Glutamatergic neuron (in vitro differentiated cells): ENCODE measurements around the gene KPTN. TPM values are rescaled to one million over a fixed set of nuclear protein-coding genes. Genes with fewer than 3 reads are reported as not detected.
A peak's percentile ranks its signal among the peaks of the same experiment; 100 is the strongest.

ENCODE experiments used
- DNase-seq: peaks from one replicate; pipeline ENCODE4 v3.0.0; 2022
- H3K27ac Mint-ChIP-seq: one replicate; pipeline ENCODE4 v1.8.0; 2020; ENCODE audit warnings: mild to moderate bottlenecking, mixed read lengths, inconsistent platforms; ENCODE audit not compliant: unreplicated experiment
- H3K27me3 Mint-ChIP-seq: one replicate; pipeline ENCODE4 v1.8.0; 2020; ENCODE audit warnings: mild to moderate bottlenecking, moderate library complexity, mixed read lengths, inconsistent platforms; ENCODE audit not compliant: unreplicated experiment
- H3K36me3 Mint-ChIP-seq: one replicate; pipeline ENCODE4 v1.8.0; 2020; ENCODE audit warnings: mild to moderate bottlenecking, mixed read lengths, inconsistent platforms; ENCODE audit not compliant: unreplicated experiment
- H3K4me1 Mint-ChIP-seq: one replicate; pipeline ENCODE4 v1.8.0; 2020; ENCODE audit warnings: mild to moderate bottlenecking, low read depth, mixed read lengths, inconsistent platforms; ENCODE audit not compliant: unreplicated experiment
- H3K4me3 Mint-ChIP-seq: one replicate; pipeline ENCODE4 v1.8.0; 2020; ENCODE audit warnings: mild to moderate bottlenecking, mixed read lengths, inconsistent platforms; ENCODE audit not compliant: unreplicated experiment
- H3K9me3 Mint-ChIP-seq: one replicate; pipeline ENCODE4 v1.8.0; 2020; ENCODE audit warnings: mild to moderate bottlenecking, moderate library complexity, mixed read lengths, inconsistent platforms; ENCODE audit not compliant: unreplicated experiment
- total RNA-seq: library from RNA; stranded (reverse); fragmentation: NEBNext Ultra II Directional; extraction: Animal tissue kit (Norgen Biotek cat#: 25700); gene quantifications from one replicate; pipeline ENCODE4 v1.2.1, GENCODE V29; 2021; ENCODE audit not compliant: unreplicated experiment
- TF ChIP-seq, protein P1 (sequence below): fragments of 200-600 bp; sonication (generic); IDR thresholded peaks from one replicate; pipeline ENCODE4 v1.5.0; 2021; ENCODE audit not compliant: partially characterized antibody, unreplicated experiment

KPTN gene
- total RNA-seq, 1 donor from 2014 or later, result 51.2 TPM

DNA sequence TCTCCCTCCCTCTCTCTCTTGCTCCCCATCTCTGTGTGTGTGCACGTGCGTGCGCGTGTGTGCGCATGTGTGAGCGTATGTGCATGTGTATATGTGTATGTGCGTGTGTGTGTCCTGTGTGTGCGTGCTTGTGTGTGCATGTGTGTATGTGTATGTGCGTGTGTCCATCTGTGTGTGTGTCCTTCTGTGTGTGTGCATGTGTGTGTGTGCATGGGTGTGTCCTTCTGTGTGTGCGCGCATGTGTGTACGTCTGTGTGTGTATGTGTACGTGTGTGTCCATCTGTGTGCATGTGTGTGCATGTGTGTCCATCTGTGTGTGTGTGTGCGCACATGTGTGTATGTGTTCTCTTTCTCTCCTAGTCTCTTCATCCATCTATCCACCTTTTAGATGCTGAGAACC is 24.5 kb downstream of the KPTN start:
- Mint-ChIP-seq H3K27ac (no peak overlapping the region), H3K4me1 (peaks cover 1% of the 10 kb centered on the region), H3K4me3 (no peak overlapping the region), H3K9me3 (peaks cover 5% of the 10 kb centered on the region), H3K27me3 (peaks cover 4% of the 10 kb centered on the region), H3K36me3 (peaks cover 18% of the 10 kb centered on the region)
- TF ChIP-seq, protein P1, sequence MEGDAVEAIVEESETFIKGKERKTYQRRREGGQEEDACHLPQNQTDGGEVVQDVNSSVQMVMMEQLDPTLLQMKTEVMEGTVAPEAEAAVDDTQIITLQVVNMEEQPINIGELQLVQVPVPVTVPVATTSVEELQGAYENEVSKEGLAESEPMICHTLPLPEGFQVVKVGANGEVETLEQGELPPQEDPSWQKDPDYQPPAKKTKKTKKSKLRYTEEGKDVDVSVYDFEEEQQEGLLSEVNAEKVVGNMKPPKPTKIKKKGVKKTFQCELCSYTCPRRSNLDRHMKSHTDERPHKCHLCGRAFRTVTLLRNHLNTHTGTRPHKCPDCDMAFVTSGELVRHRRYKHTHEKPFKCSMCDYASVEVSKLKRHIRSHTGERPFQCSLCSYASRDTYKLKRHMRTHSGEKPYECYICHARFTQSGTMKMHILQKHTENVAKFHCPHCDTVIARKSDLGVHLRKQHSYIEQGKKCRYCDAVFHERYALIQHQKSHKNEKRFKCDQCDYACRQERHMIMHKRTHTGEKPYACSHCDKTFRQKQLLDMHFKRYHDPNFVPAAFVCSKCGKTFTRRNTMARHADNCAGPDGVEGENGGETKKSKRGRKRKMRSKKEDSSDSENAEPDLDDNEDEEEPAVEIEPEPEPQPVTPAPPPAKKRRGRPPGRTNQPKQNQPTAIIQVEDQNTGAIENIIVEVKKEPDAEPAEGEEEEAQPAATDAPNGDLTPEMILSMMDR, result no peak
- no peak for DNase-seq

DNA sequence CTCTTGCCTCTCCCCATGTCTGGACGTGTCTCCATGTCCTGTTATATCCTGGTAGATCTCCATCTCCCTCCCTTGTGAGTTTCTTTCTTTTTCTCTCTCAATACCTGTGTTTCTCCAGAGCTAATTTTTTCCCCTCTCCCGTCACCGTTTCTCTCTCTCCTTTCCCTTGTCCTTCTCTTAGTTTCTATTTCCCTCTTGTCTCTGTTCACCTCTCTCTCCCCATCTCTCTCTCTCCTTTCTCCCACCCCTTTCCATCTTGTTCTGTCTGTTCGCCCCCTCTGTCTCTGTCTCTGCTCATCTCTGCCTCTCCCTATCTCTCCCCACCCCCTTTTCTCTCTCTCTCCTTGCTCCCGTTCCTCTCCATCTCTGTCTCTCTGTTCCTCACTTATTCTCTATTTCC is 25.3 kb downstream of the KPTN start:
- no peak overlapping the region for H3K4me3 Mint-ChIP-seq
- H3K27ac Mint-ChIP-seq, result no peak overlapping the region
- H3K4me1 Mint-ChIP-seq, result no peaks in the 10 kb centered on the region
- peaks cover 18% of the 10 kb centered on the region for H3K36me3 Mint-ChIP-seq
- peaks cover 8% of the 10 kb centered on the region for H3K9me3 Mint-ChIP-seq
- no peak for DNase-seq
- TF ChIP-seq, protein P1, result no peak
- peaks cover 3% of the 10 kb centered on the region for H3K27me3 Mint-ChIP-seq

DNA sequence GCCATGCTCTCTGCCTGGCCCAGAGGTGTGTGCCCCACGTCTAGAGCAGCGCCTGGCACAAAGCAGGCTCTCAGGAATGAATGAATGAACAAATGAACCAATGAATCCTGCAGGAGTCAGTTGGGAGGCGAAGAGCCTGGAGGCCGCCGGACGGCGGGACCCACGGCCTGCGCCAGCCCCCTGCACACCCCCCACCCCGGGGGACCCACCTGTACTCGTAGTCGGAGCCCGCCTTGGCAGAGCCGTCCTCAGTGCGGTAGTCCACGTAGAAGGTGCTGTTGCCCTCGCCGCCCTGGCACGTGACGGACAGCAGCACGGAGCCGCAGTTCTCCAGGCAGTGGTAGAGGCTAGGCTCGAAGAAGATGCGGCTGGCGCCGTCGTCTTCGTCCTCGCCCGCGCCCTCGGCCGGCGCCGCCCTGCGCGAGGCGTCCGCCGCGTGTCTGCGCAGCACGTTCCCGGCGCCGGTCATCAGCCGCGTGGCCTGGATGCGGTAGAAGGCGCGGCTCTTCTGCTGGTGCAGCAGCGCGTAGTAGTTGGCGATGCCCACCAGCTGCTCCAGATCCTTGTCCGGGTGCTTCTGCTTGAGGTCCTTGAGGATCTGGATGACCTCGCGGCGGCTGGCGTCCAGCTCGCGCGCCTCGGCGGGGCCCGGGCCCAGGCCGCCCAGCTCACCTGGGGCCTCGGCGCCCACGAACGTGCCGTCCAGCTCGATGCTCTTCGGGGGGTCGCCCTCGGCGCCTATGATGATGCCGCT is 27.1 kb downstream of the KPTN start:
- TF ChIP-seq, protein P1, result no peak
- H3K36me3 Mint-ChIP-seq, result peaks cover 18% of the 10 kb centered on the region
- peaks cover 3% of the 10 kb centered on the region for H3K27me3 Mint-ChIP-seq
- no peak overlapping the region for H3K27ac Mint-ChIP-seq
- no peak for DNase-seq
- peaks cover 8% of the 10 kb centered on the region for H3K9me3 Mint-ChIP-seq
- H3K4me3 Mint-ChIP-seq, result no peak overlapping the region
- H3K4me1 Mint-ChIP-seq, result no peaks in the 10 kb centered on the region

- Mint-ChIP-seq H3K27me3 (peaks cover 17% of the 10 kb centered on the region), H3K36me3 (peaks cover 8% of the 10 kb centered on the region)
Observed at GRCh38 chr19:47450478-47450877, 33.5 kb downstream of the KPTN start.

GRCh38 chr19:47448360-47448727 is 35.7 kb downstream of the KPTN start:
- H3K27ac Mint-ChIP-seq, result no peak overlapping the region
- peaks cover 9% of the 10 kb centered on the region for H3K9me3 Mint-ChIP-seq
- peaks cover 22% of the 10 kb centered on the region for H3K27me3 Mint-ChIP-seq
- H3K4me1 Mint-ChIP-seq, result peaks cover 29% of the 10 kb centered on the region
- TF ChIP-seq, protein P1, result no peak
- no peaks in the 10 kb centered on the region for H3K36me3 Mint-ChIP-seq
- DNase-seq, result no peak
- peak overlapping the region; percentile 41 for H3K4me3 Mint-ChIP-seq

More at GRCh38 chr19:47450478-47450877, 33.5 kb downstream of the KPTN start:
- no peak for DNase-seq
- H3K4me3 Mint-ChIP-seq, result no peak overlapping the region
- no peak overlapping the region for H3K27ac Mint-ChIP-seq
- peaks cover 11% of the 10 kb centered on the region for H3K9me3 Mint-ChIP-seq
- TF ChIP-seq, protein P1, result no peak
- H3K4me1 Mint-ChIP-seq, result peaks cover 13% of the 10 kb centered on the region
